Measurements from ENCODE around the gene CNTNAP5.

Gene CNTNAP5

DNA sequence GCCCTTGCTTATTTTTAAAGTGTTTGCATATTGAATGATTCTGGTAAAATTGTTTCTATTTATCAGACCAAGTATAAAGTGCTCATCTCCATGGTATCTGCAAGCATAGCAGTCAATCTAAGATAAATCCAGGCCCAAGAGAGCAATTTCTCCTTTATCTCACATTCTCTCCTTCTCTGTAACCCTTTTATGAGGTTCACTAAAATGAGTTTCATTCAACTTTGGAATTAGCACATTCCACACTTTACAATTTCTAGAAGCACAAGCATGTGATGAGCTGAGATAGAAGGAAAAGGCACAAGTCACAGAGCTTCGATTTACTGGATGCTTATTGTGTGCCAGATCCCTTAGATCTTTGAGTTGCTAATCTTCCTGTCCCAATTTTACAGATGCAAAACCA is 97.3 kb downstream of the CNTNAP5 start:
- CTCF ChIA-PET: interaction anchor here (1.1 kb wide), 1 partner anchor 15 kb away, joined by 4 read pairs; no protein-coding TSS in a partner anchor
- TF ChIP-seq, protein P1, sequence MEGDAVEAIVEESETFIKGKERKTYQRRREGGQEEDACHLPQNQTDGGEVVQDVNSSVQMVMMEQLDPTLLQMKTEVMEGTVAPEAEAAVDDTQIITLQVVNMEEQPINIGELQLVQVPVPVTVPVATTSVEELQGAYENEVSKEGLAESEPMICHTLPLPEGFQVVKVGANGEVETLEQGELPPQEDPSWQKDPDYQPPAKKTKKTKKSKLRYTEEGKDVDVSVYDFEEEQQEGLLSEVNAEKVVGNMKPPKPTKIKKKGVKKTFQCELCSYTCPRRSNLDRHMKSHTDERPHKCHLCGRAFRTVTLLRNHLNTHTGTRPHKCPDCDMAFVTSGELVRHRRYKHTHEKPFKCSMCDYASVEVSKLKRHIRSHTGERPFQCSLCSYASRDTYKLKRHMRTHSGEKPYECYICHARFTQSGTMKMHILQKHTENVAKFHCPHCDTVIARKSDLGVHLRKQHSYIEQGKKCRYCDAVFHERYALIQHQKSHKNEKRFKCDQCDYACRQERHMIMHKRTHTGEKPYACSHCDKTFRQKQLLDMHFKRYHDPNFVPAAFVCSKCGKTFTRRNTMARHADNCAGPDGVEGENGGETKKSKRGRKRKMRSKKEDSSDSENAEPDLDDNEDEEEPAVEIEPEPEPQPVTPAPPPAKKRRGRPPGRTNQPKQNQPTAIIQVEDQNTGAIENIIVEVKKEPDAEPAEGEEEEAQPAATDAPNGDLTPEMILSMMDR (conservative IDR thresholded peaks at IDR 0.05; ENCODE audit: low read depth): no peak

DNA sequence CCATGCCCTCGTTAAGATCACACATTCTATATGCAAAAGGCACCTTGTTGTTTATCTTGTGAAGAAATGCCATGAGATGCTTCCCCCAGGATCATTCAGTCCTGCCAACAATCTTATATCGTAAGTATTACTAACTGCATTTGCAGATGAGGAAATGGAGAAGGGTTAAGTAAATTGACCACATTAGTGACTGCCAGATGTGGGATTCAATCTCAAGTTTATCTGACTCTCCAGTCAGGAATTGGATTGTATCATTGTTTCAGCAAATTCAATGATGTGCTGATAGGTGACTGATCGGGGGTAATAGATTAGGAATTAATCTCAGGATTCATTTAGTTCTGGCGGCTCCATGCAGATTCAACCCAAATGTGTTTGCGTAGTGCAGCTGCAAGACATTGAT is 106.2 kb downstream of the CNTNAP5 start:
- H3K27ac ChIP-seq: no peak overlapping the region
- TF ChIP-seq, protein P1 (conservative IDR thresholded peaks at IDR 0.05; ENCODE audit: low read depth): no peak
- ChIA-PET CTCF (interaction anchor here (0.6 kb wide), 1 partner anchor 720 kb away, joined by 3 read pairs; no protein-coding TSS in a partner anchor), POLR2A (ENCODE audit: low non-redundant PET) (no interaction called here)
- DNase-seq (ENCODE audit: low spot score): no peak

More for the DNA sequence above, 97.3 kb downstream of the CNTNAP5 start:
- no peak for DNase-seq (ENCODE audit: low spot score)
- H3K27ac ChIP-seq: no peak overlapping the region
- POLR2A ChIA-PET (ENCODE audit: low non-redundant PET): no interaction called here

DNA sequence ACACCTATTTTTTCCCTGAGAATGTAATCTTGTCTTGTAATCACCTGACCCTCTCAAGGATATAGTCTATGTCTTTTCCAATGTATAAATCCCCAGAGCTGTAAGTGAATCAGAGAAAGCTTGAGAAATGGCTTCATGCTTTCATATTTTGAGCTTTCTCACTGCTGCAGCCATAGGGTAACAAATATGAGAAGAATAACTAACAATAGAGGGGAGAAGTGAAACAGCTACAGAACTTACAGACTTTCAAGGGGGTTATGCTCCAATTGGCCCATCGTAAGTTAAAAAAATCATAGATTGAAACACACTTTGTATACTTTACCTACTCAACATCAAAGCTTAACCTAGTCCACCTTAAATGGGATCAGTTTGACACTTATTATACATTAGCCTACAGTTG is 111.0 kb downstream of the CNTNAP5 start:
- ChIA-PET POLR2A (ENCODE audit: low non-redundant PET) (no interaction called here), CTCF (no interaction called here)
- TF ChIP-seq, protein P1 (conservative IDR thresholded peaks at IDR 0.05; ENCODE audit: low read depth): no peak
- H3K27ac ChIP-seq: no peak overlapping the region
- no peak for DNase-seq (ENCODE audit: low spot score)

DNA sequence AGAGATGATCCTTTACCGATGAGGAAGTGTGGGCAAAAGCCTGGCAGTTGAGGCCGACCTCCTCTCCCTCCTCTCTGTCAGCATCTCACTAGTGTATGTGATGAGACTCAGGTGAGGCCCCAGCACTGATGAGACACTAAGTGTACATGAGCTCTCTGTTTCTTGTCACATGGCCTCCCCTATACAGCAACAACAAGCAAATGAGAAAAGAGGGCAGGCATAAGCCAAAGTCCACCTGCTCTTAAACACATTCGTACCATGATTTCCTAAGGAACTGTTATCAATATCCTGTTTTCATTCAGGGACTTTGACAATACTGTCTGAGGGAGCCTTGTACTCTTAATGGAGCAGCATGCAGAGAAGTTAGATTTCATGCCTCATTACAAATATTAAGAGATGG is 113.0 kb downstream of the CNTNAP5 start:
- DNase-seq (ENCODE audit: low spot score): no peak
- TF ChIP-seq, protein P1 (conservative IDR thresholded peaks at IDR 0.05; ENCODE audit: low read depth): no peak
- H3K27ac ChIP-seq: no peak overlapping the region
- ChIA-PET CTCF (no interaction called here), POLR2A (ENCODE audit: low non-redundant PET) (no interaction called here)

DNA sequence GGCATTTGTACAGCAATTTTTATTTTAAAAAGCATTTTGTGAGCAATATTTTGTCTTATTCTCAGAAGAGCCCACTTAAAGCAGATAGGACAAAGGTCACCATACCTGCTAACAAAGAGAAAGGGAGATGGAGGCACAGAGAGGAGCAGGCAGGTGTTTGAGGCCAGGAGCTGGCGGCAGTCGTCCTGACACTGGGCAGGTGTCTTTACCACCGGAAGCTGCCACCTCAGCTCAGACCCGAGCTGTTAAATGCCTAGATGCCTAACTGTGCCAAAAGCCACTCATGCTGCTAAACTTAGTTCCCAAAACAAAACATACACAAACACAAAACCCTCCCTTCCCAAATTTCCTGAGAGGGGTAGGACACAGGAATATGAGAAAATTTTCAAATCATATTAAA is 120.9 kb downstream of the CNTNAP5 start:
- POLR2A ChIA-PET (ENCODE audit: low non-redundant PET): no interaction called here
- TF ChIP-seq, protein P1 (conservative IDR thresholded peaks at IDR 0.05; ENCODE audit: low read depth): no peak
- H3K27ac ChIP-seq: no peak overlapping the region
- CTCF ChIA-PET: no interaction called here
- DNase-seq (ENCODE audit: low spot score): no peak

DNA sequence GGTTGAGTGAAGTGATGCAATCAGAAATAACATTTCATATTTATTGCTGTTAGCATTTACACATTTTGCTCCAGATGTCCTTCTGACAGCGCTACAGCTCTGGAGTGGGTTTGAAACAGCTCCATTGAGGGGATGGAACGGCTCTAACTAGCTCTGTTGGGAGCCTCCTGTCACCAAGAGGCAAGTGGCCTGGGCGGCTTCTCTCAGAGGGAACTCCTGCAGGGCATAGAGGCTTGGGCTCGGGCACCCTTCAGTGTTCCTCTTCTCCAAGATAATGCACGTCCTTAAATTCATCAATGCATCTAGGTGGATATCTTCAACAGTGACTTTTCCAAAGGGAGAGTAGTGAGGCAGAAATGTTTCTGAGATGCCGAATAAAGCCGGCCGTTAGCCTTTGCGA is 122.5 kb downstream of the CNTNAP5 start:
- POLR2A ChIA-PET (ENCODE audit: low non-redundant PET): no interaction called here
- CTCF ChIA-PET: interaction anchor here (0.6 to 0.7 kb wide), 2 partner anchors 176 to 772 kb away, joined by 3 read pairs; no protein-coding TSS in a partner anchor
- TF ChIP-seq, protein P1 (conservative IDR thresholded peaks at IDR 0.05; ENCODE audit: low read depth): no peak
- no peak overlapping the region for H3K27ac ChIP-seq
- no peak for DNase-seq (ENCODE audit: low spot score)

DNA sequence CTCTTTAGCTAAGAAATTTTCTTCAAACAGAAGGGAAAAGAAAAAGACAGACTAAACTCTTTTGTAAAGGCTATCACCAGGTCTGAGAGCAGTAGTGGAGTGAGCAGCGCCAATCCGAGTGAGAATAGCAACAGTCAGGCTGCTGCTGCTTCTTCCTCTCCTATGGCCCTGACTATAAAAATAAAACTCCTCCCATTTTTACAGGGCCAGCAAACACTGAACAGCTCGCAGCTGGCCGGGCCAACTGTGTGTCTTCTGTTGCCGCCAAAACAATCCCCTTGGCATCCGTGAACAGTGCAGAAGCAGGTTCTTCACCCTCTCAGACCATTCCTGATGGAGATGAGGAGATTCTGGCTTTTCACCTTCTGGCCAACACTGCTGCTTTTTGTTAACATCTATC is 124.5 kb downstream of the CNTNAP5 start:
- DNase-seq (ENCODE audit: low spot score): no peak
- TF ChIP-seq, protein P1 (conservative IDR thresholded peaks at IDR 0.05; ENCODE audit: low read depth): no peak
- H3K27ac ChIP-seq: no peak overlapping the region
- POLR2A ChIA-PET (ENCODE audit: low non-redundant PET): no interaction called here
- CTCF ChIA-PET: no interaction called here
